GM18907 (cell line): ENCODE results near the gene HCFC1.
A peak's percentile ranks its signal among the peaks of the same experiment; 100 is the strongest.

Source experiments
- ATAC-seq: cut with Tn5 transposase; IDR thresholded peaks from one replicate; pipeline ENCODE4 v1.9.1; 2021; ENCODE audit warnings: mild to moderate bottlenecking, moderate library complexity; ENCODE audit not compliant: unreplicated experiment

HCFC1 gene

DNA sequence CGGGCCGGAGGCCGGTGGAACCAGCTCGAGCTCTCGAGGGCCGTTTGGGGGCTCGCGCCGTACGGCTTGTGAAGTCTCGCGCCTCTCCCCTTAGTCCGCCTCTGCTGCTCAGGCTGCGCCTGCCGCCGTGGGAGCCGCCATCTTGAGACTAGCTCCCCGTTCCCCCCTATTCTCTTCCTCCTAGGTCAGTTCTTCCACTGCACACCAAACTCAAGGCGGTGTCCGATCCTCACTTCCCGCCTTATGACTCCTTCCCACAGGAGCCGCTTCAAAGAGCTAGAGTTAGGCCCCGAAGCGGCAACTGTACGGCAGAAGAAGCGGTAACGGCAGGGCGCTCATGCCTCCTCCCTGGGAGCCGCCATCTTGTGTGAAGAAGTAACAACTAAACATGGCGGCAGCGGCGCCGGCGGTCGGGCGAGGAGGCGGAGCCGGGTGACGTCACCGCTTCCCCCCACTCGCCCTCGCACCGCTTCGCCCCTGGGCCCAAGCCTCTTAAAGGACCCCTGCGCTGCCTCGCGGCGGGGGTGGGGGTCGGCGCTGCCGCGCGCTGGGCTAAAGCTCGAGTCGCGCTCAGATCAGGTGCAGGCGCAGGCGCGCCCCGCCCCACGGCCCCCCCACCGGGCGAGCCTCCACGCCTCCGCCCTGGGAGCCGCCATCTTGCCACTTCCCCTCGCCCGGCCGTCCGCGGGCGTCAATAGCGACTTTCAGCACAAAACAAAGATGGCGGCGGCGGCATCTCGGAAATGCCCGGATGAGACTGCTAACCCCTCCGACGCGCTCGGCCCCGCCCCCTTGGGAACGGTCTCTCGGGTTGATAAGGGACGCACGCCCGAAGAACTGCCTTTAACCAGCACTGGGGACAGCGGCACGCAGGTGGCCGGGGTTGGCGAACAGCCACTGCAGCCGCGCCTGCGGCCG, at the start of gene HCFC1:
Gene HCFC1, minus strand, starts transcription at position 369 of the 918 bp plus-strand sequence. CDS start 978 bp downstream, outside the sequence.
- ATAC-seq, result peak; percentile 56

DNA sequence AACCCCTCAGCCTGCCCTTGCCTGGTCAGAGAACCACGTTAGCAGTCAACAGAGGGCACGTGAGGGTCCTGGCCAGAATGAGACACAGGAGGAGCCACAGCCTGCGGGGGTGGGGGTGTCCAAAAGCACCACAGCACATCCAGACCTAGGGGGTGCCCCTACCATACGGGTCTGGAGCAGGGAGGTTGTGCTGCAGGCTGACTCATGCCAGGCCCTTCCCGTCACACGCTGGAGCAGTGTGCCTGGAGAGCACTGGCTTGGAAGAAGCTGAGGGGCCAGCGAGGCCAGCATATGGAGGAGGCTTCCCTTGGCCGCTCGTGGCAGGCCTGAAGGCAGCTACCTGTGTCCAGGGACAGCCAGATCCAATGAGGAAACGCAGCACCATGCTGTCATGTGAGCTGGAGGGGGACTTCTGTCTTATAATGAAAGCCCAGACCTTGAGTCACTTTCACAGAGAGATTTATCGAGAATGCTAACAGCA, 49.6 kb upstream of the HCFC1 start:
- no peak for ATAC-seq

DNA sequence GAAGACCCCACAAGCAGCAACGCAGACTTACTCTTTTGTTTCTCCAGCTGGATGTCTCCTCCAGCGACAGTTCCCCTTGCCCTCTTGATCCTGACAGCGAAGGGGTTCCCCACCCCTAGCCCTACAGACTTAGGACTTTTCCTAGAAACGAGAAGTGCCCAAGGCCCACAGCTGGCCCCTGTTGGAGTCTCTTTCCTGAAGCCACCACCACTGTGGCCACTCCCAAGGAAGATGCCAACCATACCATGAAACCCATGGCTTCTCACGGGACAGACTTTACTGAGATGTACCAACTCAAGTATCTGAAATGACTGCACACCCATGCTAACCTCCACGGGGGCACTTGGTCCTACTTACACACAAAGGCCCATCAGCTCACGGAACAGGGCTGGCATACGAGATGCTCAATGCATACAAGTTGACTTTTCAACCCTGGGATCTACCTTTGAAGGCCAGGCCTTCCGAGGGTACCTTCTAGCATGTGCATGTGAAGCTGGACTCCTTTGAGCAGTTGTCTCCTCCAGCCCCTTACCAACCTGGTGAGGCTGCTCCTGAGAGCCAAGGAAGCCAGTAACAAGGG, 49.0 kb upstream of the HCFC1 start:
- no peak for ATAC-seq

DNA sequence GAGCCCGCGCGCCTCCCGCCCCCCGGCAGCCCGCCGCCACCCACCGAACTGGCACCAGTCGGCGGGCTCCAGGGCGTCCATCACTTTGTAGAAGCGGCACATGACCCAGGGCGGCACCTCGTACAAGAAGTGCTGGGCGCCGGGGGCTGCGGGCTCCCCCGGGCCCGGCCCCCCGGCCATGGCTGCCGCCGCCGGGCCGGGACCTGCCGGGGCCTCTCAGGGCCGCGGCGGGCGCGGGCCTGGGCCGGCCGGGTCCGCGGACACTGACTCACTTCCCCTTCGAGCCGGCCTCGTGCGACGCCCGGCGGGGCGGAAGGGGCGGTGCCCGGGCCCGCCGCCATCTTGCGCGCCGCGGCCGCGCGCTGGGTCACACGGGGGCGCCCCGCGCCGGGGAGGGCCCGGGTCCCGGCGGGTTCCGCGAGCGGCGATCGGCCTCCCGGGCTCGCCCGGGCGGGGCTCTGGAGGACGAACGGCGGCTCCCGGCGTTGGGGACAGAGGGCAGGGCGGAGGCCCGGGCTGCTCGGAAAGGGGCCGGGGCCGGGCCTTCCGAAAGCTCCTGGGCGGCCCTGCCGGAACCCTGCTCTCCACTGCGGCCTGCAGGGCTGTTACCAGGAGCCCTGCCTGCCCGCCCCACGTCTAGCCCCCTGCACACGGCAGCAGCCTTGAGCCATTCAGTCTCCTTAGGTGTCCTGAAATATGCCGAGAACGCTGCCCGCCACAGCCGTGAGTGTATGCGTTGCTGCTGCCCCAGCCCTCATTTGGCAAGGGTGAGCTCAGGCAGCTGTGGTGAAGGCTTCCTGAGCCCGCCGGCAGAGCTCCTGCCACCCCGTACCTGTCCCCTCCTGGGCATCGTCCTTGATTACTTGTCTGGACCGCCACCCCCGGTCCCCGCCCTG, 48.3 kb upstream of the HCFC1 start, which contains the start of gene IRAK1:
Gene IRAK1, minus strand, starts transcription at position 270 of the 896 bp plus-strand sequence. Its CDS starts 90 bp downstream, at position 180.
- ATAC-seq, result peak; percentile 46

DNA sequence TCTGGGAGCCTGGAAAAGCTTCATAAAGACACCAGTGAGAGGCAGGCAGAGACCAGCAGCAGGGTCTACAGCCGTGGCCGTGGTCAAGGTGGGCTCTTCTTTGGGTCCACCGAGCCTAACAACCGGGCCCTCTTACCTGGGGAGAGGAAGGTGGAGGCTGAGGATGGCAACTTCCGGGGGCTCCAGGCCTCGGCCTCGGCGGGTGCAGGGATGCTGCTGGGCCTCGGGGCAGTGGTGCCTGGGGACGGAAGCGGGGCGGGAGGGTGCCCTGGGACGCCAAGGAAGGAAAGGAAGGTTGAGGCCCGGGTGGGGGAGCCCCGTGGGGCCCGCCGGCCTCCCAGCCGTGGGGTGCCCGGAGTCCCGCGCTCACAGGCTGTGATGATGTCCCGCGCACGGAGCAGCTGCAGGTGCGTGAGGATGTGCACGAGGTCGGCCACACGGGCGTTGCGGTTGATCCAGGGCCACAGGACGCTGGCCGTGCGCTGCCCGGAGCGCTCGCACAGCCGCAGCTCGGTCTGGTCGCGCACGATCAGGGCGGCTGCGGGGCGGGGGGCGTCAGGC, 47.5 kb upstream of the HCFC1 start:
- ATAC-seq, result peak; percentile 18

DNA sequence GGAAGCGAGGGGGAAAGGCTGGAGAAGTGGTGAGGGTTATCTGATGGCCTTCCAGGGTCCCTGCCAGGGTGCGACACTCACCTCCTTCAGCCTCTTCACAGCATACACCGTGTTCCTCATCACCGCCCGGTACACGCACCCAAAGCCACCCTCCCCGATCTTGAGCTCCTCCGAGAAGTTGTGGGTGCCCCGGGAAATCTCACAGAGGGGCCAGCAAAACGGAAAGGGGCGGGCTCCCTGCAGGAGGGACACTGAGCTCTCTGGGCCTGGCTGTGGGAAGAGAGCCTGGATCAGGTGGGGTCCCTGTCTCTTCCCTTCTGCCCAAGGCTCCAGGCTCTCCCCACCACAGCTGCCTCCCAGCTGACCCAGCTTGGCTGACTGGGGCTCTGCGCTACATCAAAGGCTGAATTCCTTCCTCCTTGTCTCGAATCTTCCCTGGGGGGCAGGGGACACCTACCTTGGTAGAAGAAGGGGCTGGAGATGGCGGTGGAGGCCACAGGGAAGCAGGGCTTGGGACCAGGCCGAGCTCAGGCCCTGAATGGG, 47.0 kb upstream of the HCFC1 start:
- ATAC-seq, result no peak

DNA sequence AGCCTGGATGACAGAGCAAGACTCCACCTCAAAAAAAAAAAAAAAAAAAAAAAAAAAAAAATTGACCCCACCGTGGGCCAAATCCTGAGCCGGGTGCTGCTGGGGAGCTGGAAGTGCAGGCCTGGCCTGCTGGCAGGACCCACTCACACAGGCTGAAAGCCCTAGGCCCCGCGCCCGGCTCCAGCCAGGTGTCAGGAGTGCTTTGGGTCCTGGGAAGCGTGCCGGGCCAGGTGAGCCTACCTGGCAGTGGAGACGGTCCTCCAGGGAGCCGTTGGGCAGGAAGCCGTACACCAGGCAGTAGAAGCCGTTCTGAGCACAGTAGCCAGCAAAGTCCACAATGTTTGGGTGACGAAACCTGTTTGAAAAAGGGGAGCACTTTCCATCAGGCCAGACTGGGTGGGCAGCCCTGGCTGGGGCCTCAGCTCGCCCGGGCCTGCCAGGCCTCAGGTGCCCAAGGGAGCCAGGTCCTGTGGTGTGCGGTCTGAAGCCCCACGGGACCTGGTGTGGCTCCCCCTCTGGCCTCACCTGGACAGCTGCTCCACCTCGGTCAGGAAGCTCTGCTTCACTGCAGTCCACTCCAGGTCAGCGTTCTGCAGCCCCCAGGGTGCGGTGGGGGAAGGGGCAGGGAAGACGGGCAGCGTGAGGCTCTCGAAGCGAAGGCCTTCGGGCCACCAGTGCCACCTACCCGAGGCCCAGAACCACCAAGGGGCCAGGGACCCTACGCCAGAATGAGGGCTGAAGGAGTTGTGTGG, 46.3 kb upstream of the HCFC1 start:
- ATAC-seq, result no peak

DNA sequence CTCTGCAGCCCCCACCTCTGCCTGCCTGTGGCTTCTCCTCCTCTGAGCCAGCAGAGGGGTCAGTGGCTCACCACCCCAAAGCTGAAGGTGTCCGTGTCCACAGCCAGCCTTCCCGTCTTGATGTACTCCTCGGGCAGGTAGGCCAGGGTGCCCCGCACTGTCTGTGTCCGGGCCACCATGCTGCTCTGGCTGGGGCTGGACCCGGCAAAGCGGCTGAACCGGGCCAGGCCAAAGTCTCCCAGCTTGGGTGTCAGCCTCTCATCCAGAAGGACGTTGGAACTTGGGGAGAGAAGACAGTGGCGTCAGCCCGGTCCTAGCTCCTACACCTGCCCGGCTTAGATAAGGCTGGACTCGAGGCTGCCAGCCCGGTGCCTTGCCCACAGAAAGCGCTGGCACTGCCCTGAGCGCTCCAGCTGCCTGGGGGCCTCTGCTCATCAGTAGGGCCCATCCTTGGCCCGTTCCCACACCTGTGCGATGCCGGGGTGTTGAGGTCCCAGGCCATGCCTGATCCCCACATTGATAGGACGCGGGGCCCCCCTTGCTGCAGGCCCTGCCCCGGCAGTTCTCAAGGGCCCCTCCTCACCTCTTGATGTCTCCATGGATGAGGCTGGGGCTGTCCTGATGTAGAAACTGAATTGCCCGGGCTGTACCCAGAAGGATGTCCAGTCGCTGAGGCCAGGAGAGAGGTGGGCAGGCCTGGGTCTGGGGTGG, 44.9 kb upstream of the HCFC1 start:
- ATAC-seq, result no peak

DNA sequence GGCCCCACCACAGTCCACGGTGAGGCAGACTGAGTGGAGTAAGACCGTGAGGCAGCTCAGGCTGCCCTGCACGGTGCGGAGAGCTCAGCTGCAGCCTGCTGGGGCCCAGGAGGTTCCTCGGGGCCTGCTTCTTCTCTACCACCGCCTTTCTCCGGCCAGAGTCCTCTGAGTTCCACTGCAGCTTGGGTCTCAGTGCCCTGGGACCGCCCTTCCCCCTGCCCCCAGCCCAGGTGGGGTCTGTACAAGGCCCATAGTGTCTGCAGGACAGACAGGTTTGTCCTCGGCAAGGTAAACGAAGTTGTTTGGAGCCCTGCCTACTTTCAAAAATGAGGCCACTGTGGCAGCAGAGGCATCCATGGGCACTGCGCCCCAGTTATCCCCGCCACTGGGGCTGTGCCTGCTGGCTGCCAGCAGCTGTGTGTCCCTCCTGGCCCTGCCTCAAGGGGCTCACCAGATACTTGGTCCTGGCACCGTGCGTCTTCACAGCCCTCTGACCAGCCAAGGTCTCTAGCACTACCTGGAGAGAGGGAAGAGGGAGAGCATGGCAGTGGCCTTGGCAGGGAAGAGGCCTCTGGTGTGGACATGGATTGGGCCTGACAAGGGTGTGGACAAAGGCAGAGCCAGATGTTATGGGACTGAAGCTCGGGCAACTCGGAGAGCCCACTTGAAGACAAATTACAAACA, 44.1 kb upstream of the HCFC1 start:
- ATAC-seq, result no peak

DNA sequence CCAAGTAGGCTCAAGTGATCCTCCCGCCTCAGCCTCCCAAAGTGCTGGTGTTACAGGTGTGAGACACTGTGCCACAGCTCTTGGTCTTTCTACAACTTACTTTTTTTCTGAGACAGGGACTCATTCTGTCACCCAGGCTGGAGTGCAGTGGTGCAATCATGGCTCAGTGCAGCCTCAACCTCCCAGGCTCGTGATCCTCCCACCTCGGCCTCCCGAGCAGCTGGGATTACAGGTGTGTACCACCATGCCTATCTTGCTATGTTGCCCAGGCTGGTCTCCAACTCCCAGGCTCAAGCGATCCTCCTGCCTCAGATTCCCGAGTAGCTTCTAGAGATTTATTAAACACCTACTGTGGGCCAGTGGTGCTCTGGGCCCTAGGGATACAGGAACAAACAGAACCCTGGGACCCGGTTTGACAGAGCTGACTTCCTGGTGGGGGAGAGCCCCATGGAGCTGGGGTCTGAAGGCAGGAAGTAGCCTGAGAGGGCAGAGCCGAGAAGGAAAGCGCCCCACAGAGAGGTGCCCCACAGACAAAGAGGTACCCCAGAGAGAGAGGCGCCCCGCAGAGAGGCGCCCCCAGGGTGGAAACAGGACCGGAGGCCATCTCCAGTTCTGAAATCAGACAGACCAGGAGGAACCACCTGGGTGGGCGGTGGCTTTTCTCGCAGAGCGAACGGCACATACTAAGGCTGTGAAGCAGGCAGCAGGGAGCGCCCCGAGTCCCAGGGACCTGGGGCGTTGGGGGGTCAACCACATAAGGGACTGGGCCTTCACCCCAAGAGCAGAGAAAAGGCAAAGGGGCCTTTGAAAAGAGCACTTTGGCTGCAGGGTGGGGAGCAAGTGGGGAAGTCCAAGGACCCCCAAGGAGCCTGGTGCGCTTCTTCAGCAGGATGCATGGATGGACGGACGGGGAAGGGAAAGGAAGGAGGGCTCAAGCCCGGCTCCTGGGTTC, 43.1 kb upstream of the HCFC1 start:
- no peak for ATAC-seq

DNA sequence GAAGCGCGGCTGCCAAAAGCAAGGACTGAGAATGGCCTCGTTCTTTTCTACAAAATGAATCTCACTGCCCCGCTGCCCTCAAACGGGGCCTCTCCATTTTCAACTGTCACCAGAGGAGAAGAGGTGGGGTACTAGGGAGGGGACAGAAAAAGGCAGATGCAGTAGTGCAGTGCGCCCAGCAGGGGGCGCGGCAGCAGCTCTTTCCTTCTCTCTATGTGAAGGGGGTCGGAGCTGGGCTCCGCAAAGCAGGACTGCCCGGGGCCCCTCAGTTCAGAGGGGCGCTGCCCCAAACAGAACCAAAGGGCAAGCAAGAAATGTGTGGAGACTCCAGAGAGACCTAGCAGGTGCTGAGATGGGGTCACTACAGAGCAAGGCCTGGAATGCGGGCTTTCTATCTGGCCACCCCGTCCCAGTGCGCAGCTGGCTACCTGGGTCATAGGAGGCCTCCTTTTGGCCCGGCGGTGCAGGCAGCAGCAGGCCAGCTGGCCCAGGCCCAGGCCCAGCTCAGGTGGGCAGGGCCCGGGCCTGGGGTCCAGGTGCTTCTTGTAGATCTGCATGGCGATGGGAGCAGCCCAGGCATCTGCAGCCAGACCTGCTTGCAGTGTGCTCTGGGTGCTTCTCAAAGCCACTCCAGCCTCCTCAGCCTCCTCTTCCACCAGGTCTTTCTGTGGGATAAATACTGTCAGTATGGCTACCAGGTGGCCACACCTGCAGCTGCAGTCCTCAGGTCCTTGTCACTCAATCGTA, 42.2 kb upstream of the HCFC1 start:
- no peak for ATAC-seq

DNA sequence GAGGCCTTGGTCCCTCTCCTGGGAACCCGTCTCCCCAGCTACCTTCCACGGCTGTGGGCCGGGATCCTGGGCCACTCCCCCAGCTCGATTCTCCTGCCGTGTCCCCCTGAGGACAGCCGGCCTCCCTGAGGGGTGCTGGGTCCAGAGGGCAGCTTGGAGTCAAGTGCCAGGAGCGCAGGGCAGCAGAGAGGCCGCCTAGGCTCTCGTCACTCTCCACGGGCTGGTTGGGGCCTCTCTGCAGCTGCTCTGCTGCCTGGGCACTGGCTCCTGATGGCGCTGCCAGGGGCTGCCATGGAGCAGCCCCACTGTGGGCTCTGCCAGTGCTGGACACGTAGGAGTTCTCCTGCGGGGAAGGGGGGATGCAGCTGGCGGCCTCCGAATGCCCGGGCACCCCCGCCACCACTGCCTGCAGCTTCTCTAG, 41.4 kb upstream of the HCFC1 start:
- ATAC-seq, result no peak

DNA sequence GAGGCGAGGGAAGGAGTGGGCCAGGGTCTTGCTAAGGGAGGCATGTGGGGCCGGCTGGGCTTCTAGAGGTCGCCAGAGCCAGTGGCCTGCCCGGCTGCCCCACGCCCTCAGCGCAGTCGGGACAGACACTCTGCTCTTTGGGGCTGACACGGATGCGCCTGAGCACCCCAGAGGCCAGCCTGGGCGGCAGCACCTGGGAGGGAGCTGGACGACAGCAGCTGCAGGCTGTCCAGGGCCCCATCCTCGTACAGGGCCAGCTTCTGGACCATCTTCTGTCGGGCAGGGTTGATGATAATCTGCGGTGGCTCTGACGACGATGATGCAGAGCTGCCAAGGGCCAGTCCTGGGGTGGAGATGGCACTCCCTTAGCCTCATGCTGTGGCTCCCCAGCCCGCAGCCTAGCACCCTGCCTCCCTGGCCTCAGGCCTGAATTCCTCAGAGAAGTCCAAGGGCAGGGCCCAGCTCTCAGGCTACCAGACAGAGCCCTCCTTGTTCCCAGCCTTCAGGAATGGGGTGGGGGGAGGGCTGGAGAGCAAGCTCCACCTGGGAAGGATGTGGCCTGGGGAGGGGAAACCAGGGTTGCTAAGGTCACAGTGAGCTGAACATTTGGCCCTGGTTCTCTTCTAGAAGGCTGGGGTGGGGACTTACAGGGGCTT, 40.8 kb upstream of the HCFC1 start:
- ATAC-seq, result no peak

DNA sequence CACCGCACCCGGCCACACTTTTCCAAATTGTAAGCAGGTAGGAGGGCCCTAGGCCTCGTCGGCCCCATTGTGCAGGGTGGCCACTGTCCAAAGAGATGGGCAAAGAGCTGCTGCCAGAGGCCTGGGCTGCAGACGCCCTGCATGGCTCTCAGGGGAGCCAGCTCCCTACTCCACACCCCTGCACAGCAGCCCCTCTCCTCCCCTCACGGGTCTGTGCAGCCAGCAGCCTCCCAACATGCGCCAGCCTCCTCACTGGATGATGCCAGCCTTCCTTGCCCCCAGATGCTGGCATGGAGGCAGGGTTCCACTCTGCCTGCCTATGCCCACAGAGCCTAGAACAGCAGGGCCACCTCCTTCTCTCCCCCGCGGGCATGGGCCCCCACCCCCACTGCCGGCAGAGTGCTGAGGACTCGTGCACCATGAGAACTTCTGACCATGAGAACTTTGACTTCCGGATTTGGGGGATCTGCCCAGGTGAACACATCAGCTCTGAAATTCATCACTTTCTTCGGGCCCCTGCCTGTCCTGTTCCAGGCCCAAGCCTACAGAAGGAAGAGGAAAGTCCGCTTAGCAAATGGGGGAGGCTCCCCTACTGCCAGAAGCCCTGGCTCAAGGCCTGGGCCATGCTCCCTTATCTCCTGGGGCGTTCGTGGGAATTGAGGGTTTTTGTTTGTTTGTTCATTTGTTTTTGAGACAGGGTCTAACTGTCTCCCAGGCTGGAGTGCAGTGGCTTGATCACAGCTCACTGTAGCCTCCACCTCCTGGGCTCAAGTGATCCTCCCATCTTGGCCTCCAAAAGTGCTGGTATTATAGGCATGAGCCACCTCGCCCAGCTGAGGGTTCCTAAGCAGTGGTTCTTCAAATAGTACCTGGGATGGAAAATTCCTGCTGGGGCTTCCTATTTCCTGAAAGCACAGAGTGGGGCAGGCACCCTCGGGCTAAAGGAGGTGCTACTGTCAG, 40.0 kb upstream of the HCFC1 start:
- no peak for ATAC-seq
